Cardiac muscle cell (in vitro differentiated cells and primary cell): Measurements from ENCODE around the gene OAT. TPM values are rescaled to one million over a fixed set of nuclear protein-coding genes. Genes with fewer than 3 reads are reported as not detected.

Experiments used
- DNase-seq, 2 donors: peaks; one replicate each; pipeline versions ENCODE4 v3.0.0 to v3.0.0-alpha.2; 2010 to 2017; ENCODE audit warnings: low read depth in 1 of 2, low spot score in 1 of 2
- H3K27ac ChIP-seq: fragments of 200-600 bp; sonication (generic); 2 replicates; pipeline ENCODE4 v1.5.1; 2016
- H3K27me3 ChIP-seq: fragments of 200-600 bp; sonication (generic); 2 replicates; pipeline ENCODE4 v1.6.0; 2016; ENCODE audit warnings: control low read depth
- H3K36me3 ChIP-seq: fragments of 200-600 bp; sonication (generic); 2 replicates; pipeline ENCODE4 v1.5.1; 2016; ENCODE audit warnings: control low read depth
- H3K4me1 ChIP-seq: fragments of 200-600 bp; sonication (generic); 2 replicates; pipeline ENCODE4 v1.8.1; 2017; ENCODE audit warnings: low read depth, mild to moderate bottlenecking, mixed run types
- H3K4me3 ChIP-seq: fragments of 200-600 bp; sonication (generic); 2 replicates; pipeline ENCODE4 v1.5.1; 2016; ENCODE audit warnings: mild to moderate bottlenecking
- H3K9me3 ChIP-seq: fragments of 200-600 bp; sonication (generic); 2 replicates; pipeline ENCODE4 v1.5.1; 2017; ENCODE audit warnings: low read depth, mild to moderate bottlenecking, control low read depth
- CTCF ChIP-seq: IDR thresholded peaks from 2 replicates; pipeline ENCODE4 v1.5.1; 2012; ENCODE audit warnings: low read depth, mild to moderate bottlenecking, low read length
- polyA plus RNA-seq: library from polyadenylated mRNA; unstranded; fragments of >200 nt; fragmentation: Nextera tagmentation; extraction: Ambion mirVana; gene quantifications from 2 replicates; pipeline ENCODE4 v1.2.1, GENCODE V29; 2016
- total RNA-seq: library from RNA; depleted of rRNA; stranded (reverse); fragments of >200 nt; gene quantifications from 2 replicates; pipeline ENCODE4 v1.2.3, GENCODE V29; 2016

The OAT gene
- total and polyA plus RNA-seq, 2 experiments from 2014 or later = 22.2 to 46.7 TPM

- no peak for DNase-seq
- peaks cover 8% of the 10 kb centered on the region for H3K4me1 ChIP-seq
- H3K36me3 ChIP-seq = no peaks in the 10 kb centered on the region
- peaks cover 3% of the 10 kb centered on the region for H3K9me3 ChIP-seq
- no peak overlapping the region for H3K27ac ChIP-seq
- H3K27me3 ChIP-seq = no peaks in the 10 kb centered on the region
- no peak overlapping the region for H3K4me3 ChIP-seq
- TF ChIP-seq CTCF = no peak
These were observed 61.8 kb downstream of the OAT start for GRCh38 chr10:124356701-124357560.

DNA sequence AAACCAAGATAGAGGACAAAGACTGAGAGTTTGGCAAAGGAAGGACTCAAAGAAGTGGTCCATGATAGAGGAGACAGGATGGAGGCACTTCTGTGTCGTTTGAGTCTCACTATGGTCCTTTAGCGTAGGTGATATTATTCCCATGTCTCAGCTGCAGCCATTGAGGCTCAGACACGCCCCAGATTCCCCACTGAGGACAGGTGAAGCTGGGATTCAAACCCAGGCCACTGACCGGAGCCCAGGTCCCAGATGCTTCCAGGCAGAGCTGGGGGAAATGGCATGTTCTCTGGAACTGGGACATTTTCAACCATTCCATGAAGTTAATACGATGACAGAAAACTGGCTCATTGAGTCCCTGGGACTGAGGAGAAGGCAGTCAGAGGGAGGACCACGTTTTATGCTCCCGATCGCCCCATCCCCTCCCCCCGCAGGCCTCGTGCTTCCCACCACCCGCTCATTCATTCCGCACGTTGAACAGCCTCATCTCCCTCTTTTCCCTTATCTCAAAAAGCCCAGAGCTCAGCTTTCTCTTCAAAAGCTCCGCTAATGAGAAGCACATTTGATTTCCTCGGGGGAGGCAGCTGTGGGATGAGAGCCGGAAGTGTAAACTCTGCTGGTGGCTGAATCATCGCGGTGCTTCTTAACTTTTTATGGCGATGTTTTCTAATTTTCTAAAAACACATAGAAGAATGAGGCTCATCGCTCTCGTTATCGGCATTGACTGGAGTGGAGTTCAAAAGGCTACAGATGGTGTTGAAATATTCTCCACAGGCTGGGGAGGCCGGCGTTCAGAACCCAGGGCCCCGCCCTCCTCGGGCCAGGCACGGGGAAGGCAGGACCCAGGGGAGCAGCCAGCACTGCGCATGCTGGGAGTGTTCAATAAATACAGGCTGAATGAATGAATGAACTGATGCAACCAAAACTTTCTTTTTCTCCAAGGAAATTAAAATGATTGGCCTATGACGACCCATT is 64.0 kb downstream of the OAT start:
- peak overlapping the region; percentile 4 for H3K4me3 ChIP-seq
- no peaks in the 10 kb centered on the region for H3K27me3 ChIP-seq
- peak; percentile 50 to 92 for DNase-seq
- peaks cover 3% of the 10 kb centered on the region for H3K9me3 ChIP-seq
- H3K4me1 ChIP-seq = peaks cover 8% of the 10 kb centered on the region
- no peaks in the 10 kb centered on the region for H3K36me3 ChIP-seq
- H3K27ac ChIP-seq = no peak overlapping the region
- no peak for TF ChIP-seq CTCF

DNA sequence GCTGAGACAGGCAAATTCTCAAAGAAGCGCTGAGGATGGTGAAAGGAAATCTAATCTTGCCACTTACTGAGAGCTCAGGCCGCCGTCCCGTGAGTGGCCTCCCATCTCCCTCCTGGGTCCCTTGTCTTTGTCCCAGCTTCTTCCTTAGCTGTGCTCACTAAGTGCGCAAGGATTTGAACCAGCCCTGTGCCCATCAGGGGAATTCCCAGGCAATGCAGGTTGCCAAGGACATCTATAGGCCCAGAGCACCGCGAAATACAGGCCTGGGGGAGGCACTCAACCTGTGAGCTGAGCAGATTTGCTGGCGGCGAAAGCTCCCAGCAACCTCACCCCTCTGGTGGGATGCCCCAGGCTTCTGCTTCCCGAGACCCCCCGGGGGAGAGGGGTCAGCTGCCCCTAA is 64.8 kb downstream of the OAT start:
- Histone ChIP-seq H3K4me3 (no peak overlapping the region), H3K36me3 (no peaks in the 10 kb centered on the region), H3K9me3 (no peaks in the 10 kb centered on the region), H3K4me1 (peaks cover 8% of the 10 kb centered on the region), H3K27ac (no peak overlapping the region), H3K27me3 (no peaks in the 10 kb centered on the region)
- no peak for DNase-seq
- TF ChIP-seq CTCF = no peak

DNA sequence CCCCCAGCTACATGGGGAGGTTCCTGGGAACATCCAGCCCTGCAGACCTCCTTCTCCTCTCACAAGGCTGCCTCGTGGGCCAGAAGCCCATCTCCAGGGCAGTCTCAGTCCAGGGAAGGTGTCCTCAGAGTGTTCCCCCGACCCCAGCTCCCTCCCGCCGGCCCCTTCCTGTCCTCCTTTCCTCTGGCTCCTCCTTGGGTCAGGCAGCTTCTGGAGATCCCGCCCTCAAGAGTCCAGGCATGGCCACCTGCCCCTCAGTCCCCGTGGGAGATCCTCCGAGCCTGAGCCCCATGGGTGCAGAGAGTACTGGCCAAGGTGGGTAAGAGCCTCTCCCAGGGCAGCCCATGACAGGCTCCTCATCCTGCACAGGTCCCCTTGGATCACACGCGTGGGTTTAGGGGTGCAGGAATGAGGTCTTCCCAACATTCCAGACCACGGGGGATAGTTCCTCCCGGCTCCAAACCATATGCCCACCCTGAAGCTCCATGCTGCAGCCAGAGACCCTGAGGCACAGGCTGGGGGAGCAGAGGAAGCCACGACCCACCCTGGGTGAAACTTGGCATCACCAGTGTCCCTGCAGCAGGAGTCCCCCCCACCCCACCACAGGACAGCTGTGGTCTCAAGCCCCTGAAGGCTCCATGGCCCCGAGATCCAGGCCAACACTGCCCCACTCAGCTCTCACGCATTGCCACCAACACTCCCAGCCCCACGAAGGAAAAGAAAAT is 65.5 kb downstream of the OAT start:
- Histone ChIP-seq H3K4me3 (no peak overlapping the region), H3K27me3 (no peaks in the 10 kb centered on the region), H3K27ac (no peak overlapping the region), H3K9me3 (no peaks in the 10 kb centered on the region), H3K4me1 (peaks cover 8% of the 10 kb centered on the region), H3K36me3 (no peaks in the 10 kb centered on the region)
- DNase-seq = no peak
- TF ChIP-seq CTCF = no peak
